T-helper 17 cell (primary cell): ENCODE measurements around the gene ITPRIPL2. TPM values are rescaled to one million over a fixed set of nuclear protein-coding genes. Genes with fewer than 3 reads are reported as not detected.

Experiments used
- ATAC-seq: fragments of 150-1000 bp; cut with Tn5 transposase; 2 replicates; pipeline ENCODE4 v1.10.0; 2021; ENCODE audit warnings: mild to moderate bottlenecking, moderate library complexity
- DNase-seq, 3 donors: peaks; one replicate each; pipeline versions ENCODE4 v3.0.0 to v3.0.0-alpha.2; 2020 to 2021
- H3K9me3 ChIP-seq: one replicate; pipeline ENCODE4 v1.7.0; 2013; ENCODE audit warnings: low read length, mild to moderate bottlenecking; ENCODE audit not compliant: control insufficient read depth, poor library complexity, severe bottlenecking
- H3K27ac Mint-ChIP-seq: one replicate; pipeline ENCODE4 v1.8.0; 2022; ENCODE audit warnings: mild to moderate bottlenecking, moderate library complexity, mixed read lengths
- H3K27me3 Mint-ChIP-seq: one replicate; pipeline ENCODE4 v1.8.0; 2022; ENCODE audit warnings: mixed read lengths
- H3K36me3 Mint-ChIP-seq: one replicate; pipeline ENCODE4 v1.8.0; 2022; ENCODE audit warnings: low read depth, mixed read lengths
- H3K4me1 Mint-ChIP-seq: one replicate; pipeline ENCODE4 v1.8.0; 2022; ENCODE audit warnings: mild to moderate bottlenecking, mixed read lengths
- H3K4me3 Mint-ChIP-seq: one replicate; pipeline ENCODE4 v1.8.0; 2022; ENCODE audit warnings: mild to moderate bottlenecking, moderate library complexity, mixed read lengths
- total RNA-seq, 4 donors: library from RNA in 2 of 4; stranded (reverse) in 2 of 4; gene quantifications; one replicate each; pipeline ENCODE4 v1.2.3 and lab custom pipeline; 2022 to 2026

ITPRIPL2 gene
- total RNA-seq, 2 donors from 2014 or later: 0.85 to 2.0 TPM

GRCh38 chr16:19085679-19086200 lies 28.0 kb upstream of the ITPRIPL2 start:
- Mint-ChIP-seq H3K27me3 (peaks cover 11% of the 10 kb centered on the region), H3K4me3 (no peak overlapping the region), H3K4me1 (peaks cover 3% of the 10 kb centered on the region)

DNA sequence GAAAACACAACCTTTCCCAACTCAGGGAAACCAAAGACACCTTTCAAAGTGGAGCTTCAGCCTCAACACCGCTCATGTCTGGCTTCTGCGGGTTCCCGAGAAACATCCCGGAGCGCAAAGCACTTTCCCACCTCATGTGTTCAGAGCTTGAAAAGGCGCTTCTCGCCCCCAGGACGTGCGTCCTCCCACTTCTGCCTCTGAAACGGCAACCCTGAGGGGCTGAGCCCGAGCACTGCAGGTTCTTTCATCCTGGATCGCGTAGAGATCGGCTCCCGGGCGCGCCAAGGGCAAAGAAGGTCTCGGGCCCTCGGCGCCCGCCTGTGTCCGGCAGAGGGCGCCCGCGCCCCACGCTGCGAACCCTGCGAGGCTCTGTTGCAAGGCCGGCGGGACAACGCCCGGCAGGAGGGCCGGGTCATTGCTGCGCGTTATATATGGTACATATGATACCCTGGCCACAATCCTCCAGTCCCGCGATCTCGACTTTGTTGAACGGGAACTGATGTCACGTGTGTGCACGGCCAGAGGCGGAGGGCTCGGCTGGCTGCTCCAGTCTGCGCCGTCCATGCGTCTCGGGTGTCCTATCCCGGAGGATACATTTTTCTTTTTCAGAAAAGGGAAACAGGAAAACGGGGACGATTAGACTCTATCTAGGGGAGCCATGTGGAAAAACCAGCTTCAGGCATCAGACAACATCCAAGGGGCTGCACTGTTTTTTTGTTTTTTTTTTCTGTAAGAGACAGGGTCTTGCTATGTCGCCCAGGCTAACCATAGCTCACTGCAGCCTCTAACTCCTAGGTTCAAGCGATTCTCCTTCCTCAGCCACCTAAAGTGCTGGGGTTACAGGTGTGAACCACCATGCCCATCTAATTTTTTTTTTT lies 27.2 kb upstream of the ITPRIPL2 start:
- peak; percentile 56 to 77 (median 69) for DNase-seq
- Mint-ChIP-seq H3K36me3 (no peaks in the 10 kb centered on the region), H3K4me1 (peaks cover 3% of the 10 kb centered on the region), H3K4me3 (peak overlapping the region; percentile 55), H3K27ac (no peak overlapping the region), H3K27me3 (peaks cover 11% of the 10 kb centered on the region)
- peak; percentile 96 for ATAC-seq
- H3K9me3 ChIP-seq: no peaks in the 10 kb centered on the region

More at GRCh38 chr16:19085679-19086200, 28.0 kb upstream of the ITPRIPL2 start:
- Mint-ChIP-seq H3K36me3 (no peaks in the 10 kb centered on the region), H3K27ac (no peak overlapping the region)
- DNase-seq (no peak), ATAC-seq (no peak)
- H3K9me3 ChIP-seq: no peaks in the 10 kb centered on the region

DNA sequence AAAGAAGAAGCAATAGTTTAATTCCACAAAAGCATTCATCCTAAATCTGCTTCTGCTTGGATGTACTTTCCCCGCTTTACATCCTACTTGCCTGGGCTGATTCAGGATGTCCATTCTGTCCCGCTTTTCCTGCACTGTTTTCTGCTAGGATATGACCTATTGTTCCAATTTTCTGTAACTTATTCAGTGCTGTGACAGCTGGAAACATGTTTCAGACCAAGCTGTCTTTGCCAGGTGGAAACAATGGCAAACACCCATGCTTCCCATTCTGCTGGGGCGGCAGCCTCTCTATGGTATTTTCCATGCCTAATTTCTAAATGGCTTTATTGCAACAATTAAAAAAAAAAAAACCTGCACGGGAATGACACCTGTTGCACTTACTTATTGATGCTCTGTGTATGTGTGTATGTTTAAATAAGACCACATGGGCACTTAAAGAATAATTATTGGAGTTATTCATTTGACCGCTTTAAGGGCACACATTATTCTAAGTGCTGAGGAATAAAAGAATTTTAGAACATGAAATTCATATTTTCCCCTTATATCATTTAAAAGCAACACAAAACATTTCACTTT lies 25.3 kb upstream of the ITPRIPL2 start:
- Mint-ChIP-seq H3K4me3 (no peak overlapping the region), H3K27ac (no peak overlapping the region), H3K27me3 (peaks cover 11% of the 10 kb centered on the region), H3K4me1 (peaks cover 3% of the 10 kb centered on the region), H3K36me3 (no peaks in the 10 kb centered on the region)
- DNase-seq: no peak
- no peaks in the 10 kb centered on the region for H3K9me3 ChIP-seq
- no peak for ATAC-seq

GRCh38 chr16:19089410-19089955 lies 24.3 kb upstream of the ITPRIPL2 start:
- Mint-ChIP-seq H3K4me3 (no peak overlapping the region), H3K4me1 (peaks cover 3% of the 10 kb centered on the region), H3K27ac (peak overlapping the region; percentile 30), H3K36me3 (no peaks in the 10 kb centered on the region), H3K27me3 (peaks cover 17% of the 10 kb centered on the region)
- ATAC-seq (no peak), DNase-seq (no peak)
- no peaks in the 10 kb centered on the region for H3K9me3 ChIP-seq

- DNase-seq: no peak
- peaks cover 6% of the 10 kb centered on the region for H3K4me1 Mint-ChIP-seq
- H3K27ac Mint-ChIP-seq: no peak overlapping the region
- H3K36me3 Mint-ChIP-seq: no peaks in the 10 kb centered on the region
- H3K9me3 ChIP-seq: no peaks in the 10 kb centered on the region
- no peak for ATAC-seq
- peaks cover 10% of the 10 kb centered on the region for H3K27me3 Mint-ChIP-seq
- no peak overlapping the region for H3K4me3 Mint-ChIP-seq
Observed at GRCh38 chr16:19090916-19091315, 22.8 kb upstream of the ITPRIPL2 start.

DNA sequence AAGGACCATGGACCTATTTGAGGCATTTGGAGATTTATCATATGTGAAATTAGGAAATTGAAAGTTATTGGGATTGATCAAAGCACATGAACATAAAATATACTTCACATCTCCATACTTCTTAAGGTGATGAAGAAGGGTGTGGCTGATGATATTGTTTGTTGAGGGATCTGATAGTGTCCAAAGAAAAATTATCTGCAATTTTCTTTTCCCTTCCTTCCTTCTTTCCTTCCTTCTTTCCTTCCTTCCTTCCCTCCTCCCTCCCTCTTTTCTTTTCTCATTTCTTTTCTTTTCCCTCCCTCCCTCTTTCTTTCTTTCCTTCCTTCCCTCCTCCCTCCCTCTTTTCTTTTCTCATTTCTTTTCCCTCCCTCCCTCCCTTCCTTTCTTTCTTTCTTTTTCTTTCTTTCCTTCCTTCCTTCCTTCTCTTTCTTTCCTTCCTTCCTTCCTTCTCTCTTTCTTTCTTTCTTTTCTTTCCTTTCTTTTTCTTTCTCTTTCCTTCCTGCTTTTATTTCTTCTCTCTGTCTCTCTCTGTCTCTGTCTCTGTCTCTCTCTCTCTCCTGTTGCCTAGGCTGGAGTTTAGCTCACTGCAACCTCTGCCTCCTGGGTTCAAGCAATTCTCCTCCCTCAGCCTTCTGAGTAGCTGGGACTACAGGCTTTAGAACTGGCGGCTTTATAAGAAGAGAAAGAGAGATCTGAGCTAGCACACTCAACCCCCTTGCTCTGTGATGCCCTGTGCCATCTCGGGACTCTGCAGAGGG lies 20.9 kb upstream of the ITPRIPL2 start:
- no peak overlapping the region for H3K4me3 Mint-ChIP-seq
- ATAC-seq: no peak
- H3K36me3 Mint-ChIP-seq: no peaks in the 10 kb centered on the region
- peaks cover 3% of the 10 kb centered on the region for H3K4me1 Mint-ChIP-seq
- H3K27me3 Mint-ChIP-seq: peaks cover 5% of the 10 kb centered on the region
- no peak overlapping the region for H3K27ac Mint-ChIP-seq
- no peak for DNase-seq
- H3K9me3 ChIP-seq: no peaks in the 10 kb centered on the region

DNA sequence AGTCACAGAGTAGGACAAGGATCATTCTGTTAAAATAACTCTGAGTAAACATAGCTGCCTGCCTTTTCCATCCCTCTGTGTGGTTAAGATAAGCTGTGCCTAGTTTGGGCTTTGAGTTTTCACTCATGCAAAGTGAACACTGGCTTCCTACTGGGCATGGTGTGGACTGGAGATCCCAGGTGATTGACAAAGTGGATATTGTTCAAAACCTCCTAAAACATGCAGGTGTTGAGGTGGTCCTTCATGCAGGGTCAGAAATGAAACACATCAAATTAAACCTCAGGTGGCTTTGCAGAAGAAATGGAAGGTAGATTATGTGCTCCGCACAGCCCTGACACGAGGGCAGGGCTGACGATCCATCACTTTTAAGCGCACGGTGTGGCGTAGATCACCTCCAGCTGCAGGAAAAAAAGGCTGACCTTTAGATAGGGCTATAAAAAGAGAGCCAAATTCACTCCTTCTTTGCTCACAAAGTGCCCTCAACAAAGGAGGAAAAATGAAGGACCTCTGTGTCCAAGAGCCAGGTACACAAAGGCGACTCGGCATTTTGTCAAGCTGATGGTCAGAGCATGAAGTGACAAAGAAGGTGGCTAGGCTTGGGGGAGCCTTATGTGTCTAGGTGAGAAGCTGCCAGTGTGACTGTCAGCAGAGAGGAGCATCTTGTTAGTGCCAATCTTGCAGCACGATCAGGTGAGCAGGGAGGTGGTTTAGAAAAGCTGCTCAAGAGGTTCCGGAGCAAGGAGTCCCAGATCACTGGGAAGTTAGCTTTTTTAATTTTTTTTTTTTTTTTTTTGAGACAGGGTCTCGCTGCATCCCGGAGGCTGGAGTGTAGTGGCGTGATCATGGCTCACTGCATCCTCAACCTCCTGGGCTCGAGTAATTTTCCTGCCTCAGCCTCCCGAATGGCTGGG lies 19.9 kb upstream of the ITPRIPL2 start:
- no peak overlapping the region for H3K4me3 Mint-ChIP-seq

GRCh38 chr16:19094542-19095365 lies 19.0 kb upstream of the ITPRIPL2 start:
- DNase-seq (no peak), ATAC-seq (peak; percentile 39)

More for the DNA sequence above, 19.9 kb upstream of the ITPRIPL2 start:
- H3K9me3 ChIP-seq: no peaks in the 10 kb centered on the region
- Mint-ChIP-seq H3K27ac (no peak overlapping the region), H3K27me3 (peaks cover 5% of the 10 kb centered on the region), H3K4me1 (peaks cover 3% of the 10 kb centered on the region), H3K36me3 (no peaks in the 10 kb centered on the region)
- ATAC-seq (no peak), DNase-seq (no peak)

GRCh38 chr16:19095654-19096053 lies 18.1 kb upstream of the ITPRIPL2 start:
- ATAC-seq: no peak
- peaks cover 3% of the 10 kb centered on the region for H3K4me1 Mint-ChIP-seq
- no peak overlapping the region for H3K27ac Mint-ChIP-seq
- H3K4me3 Mint-ChIP-seq: no peak overlapping the region
- H3K27me3 Mint-ChIP-seq: peaks cover 5% of the 10 kb centered on the region
- H3K36me3 Mint-ChIP-seq: no peaks in the 10 kb centered on the region
- no peaks in the 10 kb centered on the region for H3K9me3 ChIP-seq
- no peak for DNase-seq

More at GRCh38 chr16:19094542-19095365, 19.0 kb upstream of the ITPRIPL2 start:
- Mint-ChIP-seq H3K4me1 (peaks cover 3% of the 10 kb centered on the region), H3K4me3 (no peak overlapping the region), H3K27me3 (peaks cover 5% of the 10 kb centered on the region), H3K36me3 (no peaks in the 10 kb centered on the region), H3K27ac (no peak overlapping the region)
- H3K9me3 ChIP-seq: no peaks in the 10 kb centered on the region

DNA sequence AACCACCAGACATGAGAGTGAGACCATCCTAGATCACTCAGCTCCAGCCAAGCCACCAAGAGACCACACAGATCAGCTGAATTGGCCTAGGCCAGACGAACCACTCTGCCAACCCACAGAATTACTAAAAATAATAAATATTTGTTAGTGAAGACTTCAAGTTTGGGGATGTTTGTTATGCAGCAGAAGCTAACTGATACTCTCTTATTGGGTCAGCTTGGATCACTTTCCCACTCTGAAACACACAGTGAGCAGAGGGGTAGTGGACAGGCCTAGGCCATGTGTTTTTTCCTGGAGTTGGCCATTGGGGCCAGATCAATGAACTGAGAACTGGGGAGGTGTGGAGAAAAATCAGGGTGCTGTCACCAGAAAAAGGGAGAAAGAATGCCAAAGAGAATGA lies 15.6 kb upstream of the ITPRIPL2 start:
- H3K27me3 Mint-ChIP-seq: peaks cover 13% of the 10 kb centered on the region
- H3K36me3 Mint-ChIP-seq: no peaks in the 10 kb centered on the region
- no peak overlapping the region for H3K4me3 Mint-ChIP-seq
- H3K27ac Mint-ChIP-seq: no peak overlapping the region
- peaks cover 3% of the 10 kb centered on the region for H3K4me1 Mint-ChIP-seq
- no peak for DNase-seq
- H3K9me3 ChIP-seq: no peaks in the 10 kb centered on the region
- no peak for ATAC-seq

- no peak overlapping the region for H3K4me3 Mint-ChIP-seq
- H3K36me3 Mint-ChIP-seq: no peaks in the 10 kb centered on the region
- ATAC-seq (no peak), DNase-seq (no peak)
- H3K27ac Mint-ChIP-seq: no peak overlapping the region
- peaks cover 16% of the 10 kb centered on the region for H3K27me3 Mint-ChIP-seq
- H3K4me1 Mint-ChIP-seq: no peaks in the 10 kb centered on the region
- no peaks in the 10 kb centered on the region for H3K9me3 ChIP-seq
Observed at GRCh38 chr16:19102187-19102872, 11.4 kb upstream of the ITPRIPL2 start.
